Prostate gland (tissue), 2 donors: Measurements from ENCODE around the gene ASAP3.

Source experiments
- POLR2A ChIP-seq: fragments of 450-650 bp; IDR thresholded peaks from one replicate; pipeline ENCODE4 v1.6.1; 2016; ENCODE audit warnings: antibody characterized with exemption, mild to moderate bottlenecking
- POLR2AphosphoS5 ChIP-seq: sonication (generic); formaldehyde crosslinking; IDR thresholded peaks from one replicate; pipeline ENCODE4 v1.6.1; 2017; ENCODE audit warnings: antibody characterized with exemption
- TF ChIP-seq, protein P1 (sequence below), 4 experiments: fragments of 200-600 bp in 2 of 4; fragments of 450-650 bp in 2 of 4; sonication (generic) in 2 of 4; IDR thresholded peaks; 1 replicate in 3 of 4; 2 replicates in 1 of 4; pipeline ENCODE4 v1.5.1; 2016 to 2019; ENCODE audit warnings: antibody characterized with exemption in 4 of 4, mild to moderate bottlenecking in 2 of 4, moderate library complexity in 2 of 4

DNA sequence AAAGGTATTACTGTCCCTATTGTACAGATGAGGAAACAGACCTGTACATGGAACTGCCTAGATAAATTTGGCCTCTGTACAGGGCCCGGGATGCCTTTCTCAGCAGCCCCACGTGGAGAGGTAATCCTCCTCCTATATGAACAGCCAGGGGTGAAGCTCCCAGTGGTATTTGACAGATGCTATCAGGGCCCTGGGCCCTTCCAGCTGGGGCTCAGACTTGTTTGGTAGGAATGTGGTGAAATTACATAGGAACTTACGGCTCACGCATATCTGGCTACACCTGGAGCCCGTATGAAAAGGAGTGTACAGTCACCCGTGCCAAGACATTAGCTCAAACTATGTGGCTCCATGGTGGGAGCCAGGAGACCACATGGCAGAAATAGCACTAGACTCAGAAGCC is 34.7 kb downstream of the ASAP3 start:
- TF ChIP-seq, protein P1, sequence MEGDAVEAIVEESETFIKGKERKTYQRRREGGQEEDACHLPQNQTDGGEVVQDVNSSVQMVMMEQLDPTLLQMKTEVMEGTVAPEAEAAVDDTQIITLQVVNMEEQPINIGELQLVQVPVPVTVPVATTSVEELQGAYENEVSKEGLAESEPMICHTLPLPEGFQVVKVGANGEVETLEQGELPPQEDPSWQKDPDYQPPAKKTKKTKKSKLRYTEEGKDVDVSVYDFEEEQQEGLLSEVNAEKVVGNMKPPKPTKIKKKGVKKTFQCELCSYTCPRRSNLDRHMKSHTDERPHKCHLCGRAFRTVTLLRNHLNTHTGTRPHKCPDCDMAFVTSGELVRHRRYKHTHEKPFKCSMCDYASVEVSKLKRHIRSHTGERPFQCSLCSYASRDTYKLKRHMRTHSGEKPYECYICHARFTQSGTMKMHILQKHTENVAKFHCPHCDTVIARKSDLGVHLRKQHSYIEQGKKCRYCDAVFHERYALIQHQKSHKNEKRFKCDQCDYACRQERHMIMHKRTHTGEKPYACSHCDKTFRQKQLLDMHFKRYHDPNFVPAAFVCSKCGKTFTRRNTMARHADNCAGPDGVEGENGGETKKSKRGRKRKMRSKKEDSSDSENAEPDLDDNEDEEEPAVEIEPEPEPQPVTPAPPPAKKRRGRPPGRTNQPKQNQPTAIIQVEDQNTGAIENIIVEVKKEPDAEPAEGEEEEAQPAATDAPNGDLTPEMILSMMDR (IDR thresholded peaks at IDR 0.05) = no peak
- TF ChIP-seq POLR2A (no peak), POLR2AphosphoS5 (no peak)
